Measurements from ENCODE around the gene TBC1D13.
"Not testable (repeated sequence)": the region's sequence is repeated elsewhere in the genome, so short reads cannot be mapped to it uniquely, and the experiment has no call there.

Gene TBC1D13

DNA sequence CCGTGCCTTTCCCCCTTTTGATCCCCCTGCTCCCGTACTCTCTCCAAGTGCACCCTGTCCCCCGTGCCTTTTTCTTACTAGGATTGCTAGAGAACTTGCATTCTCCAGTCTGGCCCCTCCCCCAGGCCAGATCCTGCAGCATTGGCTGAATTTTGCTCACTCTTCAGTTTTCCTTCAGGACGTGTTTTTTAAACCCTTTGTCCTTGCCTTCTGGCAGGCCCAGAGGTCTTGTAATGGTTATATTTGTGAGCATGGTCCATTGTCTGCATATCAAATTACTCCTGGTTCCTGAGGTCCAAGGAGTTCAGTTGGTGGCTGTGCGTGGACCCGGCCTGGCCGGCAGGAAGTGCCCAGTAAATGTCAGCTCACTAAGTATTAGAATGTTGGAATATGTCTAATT lies 606 bp downstream of the TBC1D13 start:
- intact Hi-C loops (cut with DNase I; ENCODE audit: low total_unique reads) = loop anchor here (2.0 kb wide), 1 partner anchor 15 kb away; no protein-coding TSS in a partner anchor
- Histone ChIP-seq H3K27ac (peak overlapping the region; percentile 76 to 80), H3K4me1 (peaks cover 6 to 18% (median 12%) of the 10 kb centered on the region in 4 donors), H3K9me3 (no peaks in the 10 kb centered on the region), H3K27me3 (no peaks in the 10 kb centered on the region), H3K36me3 (peaks cover 18 to 37% (median 19%) of the 10 kb centered on the region in 3 donors), H3K4me3 (peak overlapping the region; percentile 68 to 70)
- TF ChIP-seq, protein P1, sequence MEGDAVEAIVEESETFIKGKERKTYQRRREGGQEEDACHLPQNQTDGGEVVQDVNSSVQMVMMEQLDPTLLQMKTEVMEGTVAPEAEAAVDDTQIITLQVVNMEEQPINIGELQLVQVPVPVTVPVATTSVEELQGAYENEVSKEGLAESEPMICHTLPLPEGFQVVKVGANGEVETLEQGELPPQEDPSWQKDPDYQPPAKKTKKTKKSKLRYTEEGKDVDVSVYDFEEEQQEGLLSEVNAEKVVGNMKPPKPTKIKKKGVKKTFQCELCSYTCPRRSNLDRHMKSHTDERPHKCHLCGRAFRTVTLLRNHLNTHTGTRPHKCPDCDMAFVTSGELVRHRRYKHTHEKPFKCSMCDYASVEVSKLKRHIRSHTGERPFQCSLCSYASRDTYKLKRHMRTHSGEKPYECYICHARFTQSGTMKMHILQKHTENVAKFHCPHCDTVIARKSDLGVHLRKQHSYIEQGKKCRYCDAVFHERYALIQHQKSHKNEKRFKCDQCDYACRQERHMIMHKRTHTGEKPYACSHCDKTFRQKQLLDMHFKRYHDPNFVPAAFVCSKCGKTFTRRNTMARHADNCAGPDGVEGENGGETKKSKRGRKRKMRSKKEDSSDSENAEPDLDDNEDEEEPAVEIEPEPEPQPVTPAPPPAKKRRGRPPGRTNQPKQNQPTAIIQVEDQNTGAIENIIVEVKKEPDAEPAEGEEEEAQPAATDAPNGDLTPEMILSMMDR (IDR thresholded peaks at IDR 0.05) = no peak
- no peak for DNase-seq

DNA sequence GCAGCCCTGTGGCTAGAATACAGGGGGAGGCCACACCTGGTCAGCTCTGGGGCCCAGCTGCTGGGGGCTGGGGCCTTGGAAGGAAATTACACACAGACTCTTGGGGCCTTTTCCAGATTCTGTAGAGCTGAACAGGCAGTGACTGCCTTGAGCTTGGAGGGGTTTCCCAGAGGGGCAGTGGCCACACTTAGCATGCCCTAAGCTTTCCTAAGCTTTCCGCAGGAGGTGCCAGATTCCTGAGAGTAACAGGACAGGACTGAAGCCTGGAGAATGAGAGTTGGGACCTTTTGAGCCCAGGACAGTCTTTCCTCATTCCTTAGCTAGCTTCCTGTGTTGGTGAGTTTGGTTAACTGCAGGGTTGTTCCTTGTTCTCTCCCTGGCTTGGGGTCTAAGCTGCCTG lies 1.4 kb downstream of the TBC1D13 start:
- TF ChIP-seq, protein P1 (IDR thresholded peaks at IDR 0.05) = no peak
- no peaks in the 10 kb centered on the region for H3K9me3 ChIP-seq
- peaks cover 25 to 45% (median 26%) of the 10 kb centered on the region in 3 donors for H3K36me3 ChIP-seq
- H3K4me1 ChIP-seq = peaks cover 6 to 18% (median 12%) of the 10 kb centered on the region in 4 donors
- DNase-seq = no peak
- peak overlapping the region; percentile 76 to 80 for H3K27ac ChIP-seq
- peak overlapping the region; percentile 68 to 70 for H3K4me3 ChIP-seq
- intact Hi-C loops (cut with DNase I; ENCODE audit: low total_unique reads) = no loop called here
- H3K27me3 ChIP-seq = no peaks in the 10 kb centered on the region

DNA sequence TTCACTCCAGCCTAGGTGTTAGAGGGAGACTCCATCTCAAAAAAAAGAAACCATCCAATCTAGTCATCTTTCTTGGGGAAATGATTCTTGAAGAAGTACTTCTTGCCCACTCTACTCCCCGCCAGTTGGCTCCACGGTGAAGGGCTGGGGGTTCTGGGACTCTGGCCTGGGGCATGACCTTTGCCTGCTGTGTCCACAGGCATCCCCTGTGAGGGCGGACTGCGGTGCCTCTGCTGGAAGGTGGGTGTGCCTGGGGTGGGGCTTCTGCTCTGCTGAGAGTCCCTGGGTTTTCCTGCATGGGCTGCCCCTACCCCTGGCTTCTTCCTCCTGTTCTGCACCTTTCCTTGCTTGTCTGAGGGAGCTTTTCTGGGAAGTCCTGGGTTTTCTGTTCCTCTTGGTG lies 3.5 kb downstream of the TBC1D13 start:
- peaks cover 33 to 65% (median 44%) of the 10 kb centered on the region in 3 donors for H3K36me3 ChIP-seq
- no peak for DNase-seq
- intact Hi-C loops (cut with DNase I; ENCODE audit: low total_unique reads) = no loop called here

DNA sequence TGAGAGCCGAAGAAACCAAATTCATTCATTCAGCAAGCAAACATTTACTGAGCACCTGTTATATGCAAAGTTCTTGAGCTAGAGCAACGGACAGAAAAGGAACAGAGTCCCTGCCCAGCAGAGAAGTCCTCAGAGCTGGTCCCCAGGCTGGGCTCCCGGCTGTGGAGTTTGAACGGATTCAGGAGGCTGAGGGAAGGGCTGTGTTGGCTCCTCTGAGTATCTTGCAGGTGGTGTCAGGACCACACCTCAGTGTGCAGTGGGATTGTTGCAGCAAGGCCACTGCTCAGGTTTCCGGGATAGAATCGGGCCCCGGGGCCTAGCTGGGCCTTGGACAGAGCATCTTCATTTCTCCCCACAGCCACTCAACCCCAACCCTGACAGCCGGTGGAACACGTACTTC lies 5.1 kb downstream of the TBC1D13 start:
- H3K4me3 ChIP-seq = no peak overlapping the region
- H3K9me3 ChIP-seq = no peaks in the 10 kb centered on the region
- H3K36me3 ChIP-seq = peaks cover 40 to 81% (median 57%) of the 10 kb centered on the region in 3 donors
- intact Hi-C loops (cut with DNase I; ENCODE audit: low total_unique reads) = no loop called here
- TF ChIP-seq, protein P1 (IDR thresholded peaks at IDR 0.05) = no peak
- peaks cover 6 to 14% (median 12%) of the 10 kb centered on the region in 4 donors for H3K4me1 ChIP-seq
- no peak overlapping the region for H3K27ac ChIP-seq
- no peaks in the 10 kb centered on the region for H3K27me3 ChIP-seq
- no peak for DNase-seq

More for the DNA sequence above, 3.5 kb downstream of the TBC1D13 start:
- no peaks in the 10 kb centered on the region for H3K27me3 ChIP-seq
- no peak overlapping the region for H3K4me3 ChIP-seq
- no peaks in the 10 kb centered on the region for H3K9me3 ChIP-seq
- H3K4me1 ChIP-seq = peaks cover 6 to 18% (median 12%) of the 10 kb centered on the region in 4 donors
- no peak overlapping the region for H3K27ac ChIP-seq
- TF ChIP-seq, protein P1 (IDR thresholded peaks at IDR 0.05) = no peak

DNA sequence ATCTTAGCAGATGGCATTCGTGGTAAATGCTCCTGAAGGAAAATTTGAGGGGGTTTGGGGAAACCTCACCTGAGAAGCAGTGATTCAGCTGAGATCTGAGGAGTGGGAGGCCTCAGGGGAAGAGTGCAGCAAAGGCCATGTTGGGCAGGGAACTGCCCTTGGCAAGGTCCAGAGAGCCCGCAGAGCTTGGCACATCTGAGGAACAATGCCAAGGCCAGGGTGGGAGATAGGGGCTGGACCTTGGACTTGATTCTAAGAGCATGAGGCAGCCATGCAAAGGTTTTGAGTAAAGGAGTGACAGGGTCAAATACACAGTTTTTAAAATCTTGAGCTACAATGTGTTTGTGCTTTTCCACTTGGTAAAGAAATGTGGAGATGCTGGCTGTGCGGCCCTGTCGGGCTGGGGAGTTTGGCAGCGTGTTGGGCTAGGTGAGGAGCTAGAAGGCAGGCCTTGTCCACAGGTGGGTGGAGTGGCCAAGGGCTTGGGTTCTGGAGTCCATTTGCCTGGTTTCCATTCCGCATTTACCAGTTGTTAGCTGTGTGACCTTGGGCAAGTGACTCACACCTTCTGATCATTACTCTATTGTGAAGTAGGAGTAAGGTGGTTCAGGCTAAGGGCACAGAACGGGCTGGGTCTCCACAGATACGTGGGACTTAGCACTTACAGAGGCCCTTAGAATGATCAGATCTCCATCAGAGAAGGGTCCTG lies 6.1 kb downstream of the TBC1D13 start:
- Histone ChIP-seq H3K36me3 (peaks cover 50 to 91% (median 67%) of the 10 kb centered on the region in 3 donors), H3K4me1 (peaks cover under 1 to 8% (median 8%) of the 10 kb centered on the region in 4 donors), H3K4me3 (no peak overlapping the region), H3K9me3 (no peaks in the 10 kb centered on the region), H3K27ac (no peak overlapping the region), H3K27me3 (no peaks in the 10 kb centered on the region)
- DNase-seq = no peak
- intact Hi-C loops (cut with DNase I; ENCODE audit: low total_unique reads) = no loop called here
- TF ChIP-seq, protein P1 (IDR thresholded peaks at IDR 0.05) = no peak

DNA sequence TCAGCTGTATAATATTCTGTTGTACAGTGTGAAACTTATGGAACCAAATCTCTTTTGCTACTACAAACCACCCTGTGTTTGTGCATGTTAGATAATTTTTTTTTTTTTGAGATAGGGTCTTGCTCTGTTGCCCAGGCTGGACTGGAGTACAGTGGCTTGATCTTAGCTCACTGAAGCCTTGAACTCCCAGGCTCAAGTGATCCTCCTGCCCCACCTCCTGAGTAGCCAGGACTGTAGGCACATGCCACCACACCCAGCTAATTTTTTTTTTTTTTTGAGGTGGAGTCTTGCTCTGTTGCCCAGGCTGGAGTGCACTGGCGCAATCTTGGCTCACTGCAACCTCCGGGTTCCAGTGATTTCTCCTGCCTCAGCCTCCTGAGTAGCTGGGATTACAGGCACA lies 7.9 kb downstream of the TBC1D13 start:
- DNase-seq; intact Hi-C loops (cut with DNase I; ENCODE audit: low total_unique reads); H3K27me3 ChIP-seq; H3K27ac ChIP-seq; H3K4me1 ChIP-seq; H3K4me3 ChIP-seq; H3K9me3 ChIP-seq: not testable (repeated sequence)
- peaks cover 62 to 97% (median 86%) of the 10 kb centered on the region in 3 donors for H3K36me3 ChIP-seq

All from tibial artery (tissue), 4 donors.